Body of pancreas (tissue), 4 donors: ENCODE measurements around the gene FAAH2. TPM values are rescaled to one million over a fixed set of nuclear protein-coding genes. Genes with fewer than 3 reads are reported as not detected.

Experiments
- ATAC-seq: fragments of 150-250 bp; one replicate; pipeline ENCODE4 v1.9.1; 2016
- DNase-seq, 4 donors: peaks; one replicate each; pipeline ENCODE4 v3.0.0-alpha.2; 2019
- H3K27ac ChIP-seq, 4 donors: fragments of 200-600 bp; sonication (generic); 1 replicate in 3 of 4; 2 replicates in 1 of 4; pipeline versions ENCODE4 v1.5.1 to v1.6.1; 2016 to 2019; ENCODE audit warnings: mild to moderate bottlenecking in 1 of 4, mixed read lengths in 1 of 4, moderate library complexity in 1 of 4
- H3K27me3 ChIP-seq, 2 donors: fragments of 200-600 bp; sonication (generic); one replicate each; pipeline ENCODE4 v1.6.0; 2016; ENCODE audit warnings: mild to moderate bottlenecking in 1 of 2
- H3K36me3 ChIP-seq, 2 donors: fragments of 200-600 bp; sonication (generic); replicated peaks in 1 of 2; 2 replicates each; pipeline ENCODE4 v1.5.1; 2016; ENCODE audit warnings: low read depth in 2 of 2; ENCODE audit not compliant: insufficient read depth in 1 of 2
- H3K4me1 ChIP-seq: fragments of 200-600 bp; sonication (generic); one replicate; pipeline ENCODE4 v1.6.0; 2016
- H3K4me3 ChIP-seq, 2 donors: fragments of 200-600 bp; sonication (generic); 1 replicate in 1 of 2; 2 replicates in 1 of 2; pipeline ENCODE4 v1.5.1; 2016 to 2019
- H3K9me3 ChIP-seq, 3 donors: fragments of 200-600 bp; sonication (generic); 1 replicate in 2 of 3; 2 replicates in 1 of 3; pipeline ENCODE4 v1.5.1; 2016
- CTCF ChIP-seq, 7 experiments: fragments of 450-650 bp in 4 of 7; fragments of 200-600 bp in 3 of 7; sonication (generic) in 3 of 7; IDR thresholded peaks; one replicate each; pipeline ENCODE4 v1.5.1; 2016 to 2019; ENCODE audit warnings: antibody characterized with exemption in 7 of 7
- POLR2A ChIP-seq, 3 donors: fragments of 450-650 bp; IDR thresholded peaks; one replicate each; pipeline ENCODE4 v1.6.1; 2016; ENCODE audit warnings: antibody characterized with exemption in 3 of 3, mild to moderate bottlenecking in 2 of 3
- WGBS, 2 donors: methylation state at CpG; one replicate each; pipeline ENCODE4 v1.1.5; 2017; 5-methylcytosine and 5-hydroxymethylcytosine counted together
- intact Hi-C: fragments of 100-400 bp; cut with DNase I; formaldehyde crosslinking; loops from one replicate; pipeline ENCODE4 v1.15.1; 2023
- total RNA-seq, 2 donors: library from RNA; depleted of rRNA; stranded (reverse); fragments of >200 nt; gene quantifications; one replicate each; pipeline ENCODE4 v1.1.0, GENCODE V29; 2016

The FAAH2 gene
- total RNA-seq, 2 donors from 2014 or later: 7.3 to 12.7 TPM

DNA sequence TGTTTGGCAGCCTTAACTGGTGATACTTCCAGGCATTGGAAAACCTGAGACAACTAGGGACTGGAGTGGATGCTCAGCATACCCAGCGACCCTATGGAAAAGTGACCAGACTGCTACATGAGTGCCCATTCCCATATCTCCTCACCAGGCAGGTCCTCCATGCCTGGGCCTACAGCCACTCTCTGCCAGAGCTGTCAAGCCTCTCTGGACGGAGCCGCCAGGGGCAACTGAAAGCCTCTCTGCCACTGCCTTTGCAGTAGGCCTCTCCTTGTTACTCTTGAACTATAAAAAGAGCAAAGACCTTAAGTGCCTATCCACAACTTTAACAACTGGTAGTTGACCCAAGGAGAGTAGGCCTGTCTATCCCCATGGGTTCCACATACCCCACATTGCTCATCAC, 20.2 kb upstream of the FAAH2 start:
- 90% methylated on average over 3 of the region's 3 CpGs; no CpG with 5 or more reads in 1 of the 2 donors for WGBS, 2 donors
- no peak for DNase-seq

DNA sequence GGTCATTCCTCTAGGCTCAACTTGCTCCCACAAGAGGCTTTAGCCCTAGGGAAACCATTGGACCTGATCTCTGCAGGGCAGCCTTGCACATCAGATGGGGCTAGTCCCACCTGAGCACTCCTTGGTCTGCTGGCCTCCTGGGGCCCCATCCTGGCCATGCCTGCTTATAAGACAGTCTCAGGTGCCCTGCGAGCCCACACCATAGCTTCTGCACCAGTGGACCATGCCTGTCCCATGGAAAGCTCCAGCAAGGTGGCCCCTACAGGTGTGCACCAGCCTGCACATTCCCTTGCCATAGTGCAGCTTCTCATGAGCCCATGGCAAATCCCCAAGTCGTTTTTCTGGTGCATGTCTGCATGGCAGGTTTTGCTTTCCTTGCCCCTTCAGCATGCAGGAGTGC, 19.6 kb upstream of the FAAH2 start:
- Histone ChIP-seq H3K4me3 (no peak overlapping the region), H3K27me3 (no peaks in the 10 kb centered on the region), H3K9me3 (no peaks in the 10 kb centered on the region), H3K27ac (no peak overlapping the region), H3K4me1 (no peaks in the 10 kb centered on the region), H3K36me3 (no peaks in the 10 kb centered on the region)
- WGBS, 2 donors: 100% methylated on average over 1 of the region's 2 CpGs; no CpG with 5 or more reads in 1 of the 2 donors
- intact Hi-C loops: no loop called here
- ATAC-seq: no peak
- no peak for DNase-seq
- TF ChIP-seq POLR2A (IDR thresholded peaks at IDR 0.05) (no peak), CTCF (IDR thresholded peaks at IDR 0.05) (no peak)

More for the DNA sequence above, 20.2 kb upstream of the FAAH2 start:
- Histone ChIP-seq H3K4me1 (no peaks in the 10 kb centered on the region), H3K36me3 (no peaks in the 10 kb centered on the region), H3K4me3 (no peak overlapping the region), H3K27me3 (no peaks in the 10 kb centered on the region), H3K27ac (no peak overlapping the region), H3K9me3 (no peaks in the 10 kb centered on the region)
- intact Hi-C loops: no loop called here
- no peak for TF ChIP-seq CTCF (IDR thresholded peaks at IDR 0.05)
- no peak for TF ChIP-seq POLR2A (IDR thresholded peaks at IDR 0.05)
- ATAC-seq: no peak

DNA sequence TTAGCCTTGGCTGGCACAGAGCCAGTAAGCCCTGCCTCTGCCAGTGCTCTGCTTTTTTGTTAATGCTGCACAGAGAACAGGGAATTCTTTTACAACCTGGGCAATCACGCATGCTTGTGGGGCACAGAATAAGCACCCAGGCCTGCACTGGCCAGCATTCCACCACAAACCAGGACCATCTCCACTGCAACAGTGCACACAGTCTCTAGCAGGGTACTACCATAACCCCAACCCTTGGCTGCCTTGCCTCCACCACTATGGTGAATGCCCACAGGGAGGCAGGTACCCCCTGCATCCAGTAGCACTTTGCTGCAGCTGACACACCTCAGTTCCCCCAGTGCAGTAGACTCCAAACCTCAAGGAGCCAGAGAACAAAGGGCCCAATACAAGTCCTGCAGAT, 19.2 kb upstream of the FAAH2 start:
- 67% methylated on average over 1 of the region's 1 CpG; no CpG with 5 or more reads in 1 of the 2 donors for WGBS, 2 donors
- no peaks in the 10 kb centered on the region for H3K27me3 ChIP-seq
- DNase-seq (no peak), ATAC-seq (no peak)
- H3K4me1 ChIP-seq: no peaks in the 10 kb centered on the region
- H3K4me3 ChIP-seq: no peak overlapping the region
- no peak overlapping the region for H3K27ac ChIP-seq
- H3K9me3 ChIP-seq: no peaks in the 10 kb centered on the region
- no peaks in the 10 kb centered on the region for H3K36me3 ChIP-seq
- TF ChIP-seq CTCF (IDR thresholded peaks at IDR 0.05): no peak
- no peak for TF ChIP-seq POLR2A (IDR thresholded peaks at IDR 0.05)
- intact Hi-C loops: no loop called here

- WGBS, 2 donors: 65 to 67% methylated on average over 2 to 3 of the region's 3 CpGs
- ATAC-seq: no peak
These were observed 15.5 kb upstream of the FAAH2 start for GRCh38 chrX:57270980-57271379.

More at GRCh38 chrX:57270980-57271379, 15.5 kb upstream of the FAAH2 start:
- Histone ChIP-seq H3K4me1 (no peaks in the 10 kb centered on the region), H3K36me3 (no peaks in the 10 kb centered on the region), H3K27ac (no peak overlapping the region), H3K27me3 (no peaks in the 10 kb centered on the region), H3K4me3 (no peak overlapping the region), H3K9me3 (peaks cover 0 to 3% (median 0%) of the 10 kb centered on the region in 3 donors)
- no peak for DNase-seq
- no peak for TF ChIP-seq POLR2A (IDR thresholded peaks at IDR 0.05)
- no peak for TF ChIP-seq CTCF (IDR thresholded peaks at IDR 0.05)
- intact Hi-C loops: no loop called here
